ENCODE data around the gene PRPF31.

- TF ChIP-seq POLR2A (IDR thresholded peaks at IDR 0.05) (no peak), POLR2AphosphoS5 (IDR thresholded peaks at IDR 0.05) (no peak), EP300 (IDR thresholded peaks at IDR 0.05) (no peak)
- TF ChIP-seq, protein P1, sequence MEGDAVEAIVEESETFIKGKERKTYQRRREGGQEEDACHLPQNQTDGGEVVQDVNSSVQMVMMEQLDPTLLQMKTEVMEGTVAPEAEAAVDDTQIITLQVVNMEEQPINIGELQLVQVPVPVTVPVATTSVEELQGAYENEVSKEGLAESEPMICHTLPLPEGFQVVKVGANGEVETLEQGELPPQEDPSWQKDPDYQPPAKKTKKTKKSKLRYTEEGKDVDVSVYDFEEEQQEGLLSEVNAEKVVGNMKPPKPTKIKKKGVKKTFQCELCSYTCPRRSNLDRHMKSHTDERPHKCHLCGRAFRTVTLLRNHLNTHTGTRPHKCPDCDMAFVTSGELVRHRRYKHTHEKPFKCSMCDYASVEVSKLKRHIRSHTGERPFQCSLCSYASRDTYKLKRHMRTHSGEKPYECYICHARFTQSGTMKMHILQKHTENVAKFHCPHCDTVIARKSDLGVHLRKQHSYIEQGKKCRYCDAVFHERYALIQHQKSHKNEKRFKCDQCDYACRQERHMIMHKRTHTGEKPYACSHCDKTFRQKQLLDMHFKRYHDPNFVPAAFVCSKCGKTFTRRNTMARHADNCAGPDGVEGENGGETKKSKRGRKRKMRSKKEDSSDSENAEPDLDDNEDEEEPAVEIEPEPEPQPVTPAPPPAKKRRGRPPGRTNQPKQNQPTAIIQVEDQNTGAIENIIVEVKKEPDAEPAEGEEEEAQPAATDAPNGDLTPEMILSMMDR (IDR thresholded peaks at IDR 0.05), result no peak
Measured at GRCh38 chr19:54160854-54161253, 45.3 kb downstream of the PRPF31 start.

Measured in suprapubic skin (tissue), 4 donors.